GM19395 (cell line): Measurements from ENCODE around the gene CRACR2B.

Source experiments
- ATAC-seq: cut with Tn5 transposase; IDR thresholded peaks from one replicate; pipeline ENCODE4 v1.9.1; 2021; ENCODE audit warnings: mild to moderate bottlenecking, moderate library complexity; ENCODE audit not compliant: unreplicated experiment

CRACR2B gene

DNA sequence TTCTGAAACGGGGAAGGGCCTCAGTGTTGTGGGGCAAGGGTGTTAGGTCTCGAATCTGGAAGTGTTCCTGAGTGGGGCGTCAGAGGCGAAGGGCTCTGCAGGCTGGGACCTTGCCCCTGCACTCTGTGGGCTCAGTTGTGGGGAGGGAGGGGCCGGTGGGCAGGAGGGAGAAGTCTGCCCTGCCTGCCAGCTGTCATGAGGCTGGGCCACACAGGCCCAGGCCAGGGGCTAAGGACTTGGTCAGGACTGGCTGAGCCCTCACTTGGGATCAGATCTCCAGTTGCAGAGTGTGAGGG, at the start of gene CRACR2B:
CRACR2B (plus strand) TSS at position 23 of the 296 bp plus-strand sequence. CDS start 689 bp downstream, outside the sequence.
- ATAC-seq = peak; percentile 27

- ATAC-seq = no peak
Measured at GRCh38 chr11:778976-779954, 48.5 kb upstream of the CRACR2B start.

DNA sequence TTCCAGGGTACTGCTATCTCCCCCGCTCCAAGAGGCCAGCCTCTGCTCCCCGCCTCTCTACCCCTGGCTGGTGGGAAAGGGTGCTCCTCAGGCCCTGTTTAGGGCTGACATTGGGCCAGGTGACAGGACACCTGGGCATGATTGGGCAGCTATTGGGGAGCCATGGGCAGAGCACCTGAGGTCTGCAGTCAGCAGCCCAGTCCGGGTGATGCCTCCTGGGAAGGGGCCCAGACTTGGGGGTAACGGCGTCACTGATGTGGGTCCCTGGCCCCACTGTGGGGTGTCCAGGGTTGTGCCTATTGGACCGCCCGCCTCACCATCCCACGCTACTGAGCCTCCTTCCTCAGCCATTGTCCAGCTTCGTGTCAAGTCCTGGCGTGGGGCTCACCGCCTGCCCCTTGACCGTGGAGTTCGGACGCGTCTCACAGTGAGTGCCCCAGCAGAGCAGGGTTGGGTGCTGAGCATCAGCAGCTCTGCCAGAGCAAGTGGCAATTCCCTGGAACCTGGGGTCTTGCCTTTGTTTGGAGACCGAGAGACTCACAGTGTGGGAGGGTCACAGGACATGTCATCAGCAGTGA, 47.7 kb upstream of the CRACR2B start:
- no peak for ATAC-seq

DNA sequence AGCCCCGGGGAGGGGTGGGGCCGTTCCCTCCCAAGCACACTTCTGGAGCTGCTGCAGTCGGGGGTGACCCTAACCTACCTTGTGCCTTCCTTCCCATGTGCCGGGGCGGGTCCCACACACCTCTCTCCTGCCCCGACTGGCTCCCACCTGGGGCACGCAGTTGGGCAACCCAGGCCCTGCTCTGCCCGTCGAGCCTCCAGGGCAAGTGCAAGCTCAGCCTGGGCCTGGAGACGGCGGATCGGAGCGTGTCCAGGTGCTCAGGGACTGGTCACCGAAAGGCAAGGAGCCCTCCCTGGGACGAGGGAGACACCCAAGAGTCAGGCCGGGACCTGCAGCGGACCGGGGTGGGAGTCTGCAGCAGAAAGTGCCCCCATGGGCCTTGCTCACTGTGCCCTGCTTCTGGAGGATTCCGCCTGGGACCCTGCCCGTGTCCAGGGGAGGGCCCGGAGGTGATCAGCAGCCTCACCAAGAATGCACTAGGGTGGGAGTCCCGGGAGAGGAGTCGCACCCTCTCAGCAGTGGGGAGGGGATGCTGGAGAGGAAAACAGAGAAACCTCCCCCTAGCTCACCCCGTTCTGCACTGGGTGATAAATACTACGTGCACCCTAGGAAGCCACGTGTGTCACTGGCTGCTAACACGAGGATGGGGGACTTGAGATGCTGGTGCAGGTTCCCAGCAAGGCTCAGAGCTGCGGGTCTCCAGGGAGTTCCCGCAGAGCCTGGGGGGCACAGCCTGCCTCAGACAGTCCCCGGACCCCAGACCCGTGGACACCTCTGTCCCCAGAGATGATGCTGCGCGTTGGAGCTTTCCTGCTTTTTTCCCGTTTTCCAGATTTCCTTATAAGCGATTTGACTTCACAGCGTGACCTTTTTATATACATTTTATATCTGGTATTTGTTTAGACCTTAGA, 45.2 kb upstream of the CRACR2B start:
- ATAC-seq = no peak

DNA sequence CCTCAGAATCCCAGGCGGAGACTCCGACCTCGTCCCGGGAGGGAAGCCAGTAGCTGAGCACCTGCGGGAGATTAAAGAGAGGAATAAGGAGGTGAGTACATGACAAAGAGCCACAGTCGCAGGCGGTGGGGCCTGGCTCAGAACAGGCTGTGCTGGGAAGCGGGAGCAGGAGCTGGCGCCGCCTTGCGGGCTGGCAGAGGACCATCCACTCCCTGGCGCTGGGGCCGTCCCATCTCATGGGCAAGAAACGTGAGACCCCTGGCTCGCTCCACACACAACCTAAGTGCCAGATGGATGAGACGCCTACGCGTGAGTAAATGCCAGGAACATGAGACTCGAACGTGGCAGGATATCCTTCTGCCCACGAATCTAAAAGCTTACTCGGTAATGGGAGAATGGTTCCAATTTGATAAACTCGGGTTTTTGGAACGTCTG, 44.1 kb upstream of the CRACR2B start:
- ATAC-seq = no peak

- no peak for ATAC-seq
Measured at GRCh38 chr11:786235-787083, 41.3 kb upstream of the CRACR2B start.

DNA sequence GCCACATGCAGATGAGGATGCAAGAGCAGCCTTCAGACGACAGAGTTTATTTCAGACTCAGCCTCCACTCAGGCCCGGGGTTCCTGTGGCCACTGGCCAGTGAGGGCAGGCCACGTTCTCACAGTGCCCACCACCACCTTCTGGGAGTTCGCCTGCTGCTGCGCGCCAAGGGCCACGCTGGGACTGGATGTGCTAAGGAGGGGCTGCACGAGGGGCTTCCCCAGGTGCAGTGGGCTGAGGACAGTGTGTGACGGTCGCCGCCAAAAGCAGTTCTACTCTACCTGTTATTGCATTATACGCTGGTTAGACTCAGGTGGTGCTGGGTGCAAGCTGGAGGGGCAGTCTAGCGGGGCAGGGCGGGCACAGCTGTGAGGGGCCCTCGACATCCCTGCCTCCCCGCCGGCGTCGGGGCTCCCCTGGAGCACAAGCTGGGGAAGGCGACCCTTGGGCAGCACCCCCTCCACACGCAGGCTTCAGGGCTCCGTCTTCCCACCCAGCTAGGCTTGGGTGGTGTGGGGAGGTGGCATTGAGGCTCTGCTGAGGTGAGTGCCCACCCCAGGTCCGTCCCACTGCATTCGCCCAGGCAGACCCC, 40.5 kb upstream of the CRACR2B start:
- no peak for ATAC-seq

- ATAC-seq = no peak
Measured at GRCh38 chr11:788009-788640, 39.6 kb upstream of the CRACR2B start.

GRCh38 chr11:788953-789940, 38.5 kb upstream of the CRACR2B start:
- ATAC-seq = no peak

GRCh38 chr11:789943-790342, 37.8 kb upstream of the CRACR2B start, which contains the start of gene CEND1:
TSS of gene CEND1 (minus strand) at chr11:790090. CDS start at chr11:788576, 1,514 bp downstream.
- ATAC-seq = no peak

DNA sequence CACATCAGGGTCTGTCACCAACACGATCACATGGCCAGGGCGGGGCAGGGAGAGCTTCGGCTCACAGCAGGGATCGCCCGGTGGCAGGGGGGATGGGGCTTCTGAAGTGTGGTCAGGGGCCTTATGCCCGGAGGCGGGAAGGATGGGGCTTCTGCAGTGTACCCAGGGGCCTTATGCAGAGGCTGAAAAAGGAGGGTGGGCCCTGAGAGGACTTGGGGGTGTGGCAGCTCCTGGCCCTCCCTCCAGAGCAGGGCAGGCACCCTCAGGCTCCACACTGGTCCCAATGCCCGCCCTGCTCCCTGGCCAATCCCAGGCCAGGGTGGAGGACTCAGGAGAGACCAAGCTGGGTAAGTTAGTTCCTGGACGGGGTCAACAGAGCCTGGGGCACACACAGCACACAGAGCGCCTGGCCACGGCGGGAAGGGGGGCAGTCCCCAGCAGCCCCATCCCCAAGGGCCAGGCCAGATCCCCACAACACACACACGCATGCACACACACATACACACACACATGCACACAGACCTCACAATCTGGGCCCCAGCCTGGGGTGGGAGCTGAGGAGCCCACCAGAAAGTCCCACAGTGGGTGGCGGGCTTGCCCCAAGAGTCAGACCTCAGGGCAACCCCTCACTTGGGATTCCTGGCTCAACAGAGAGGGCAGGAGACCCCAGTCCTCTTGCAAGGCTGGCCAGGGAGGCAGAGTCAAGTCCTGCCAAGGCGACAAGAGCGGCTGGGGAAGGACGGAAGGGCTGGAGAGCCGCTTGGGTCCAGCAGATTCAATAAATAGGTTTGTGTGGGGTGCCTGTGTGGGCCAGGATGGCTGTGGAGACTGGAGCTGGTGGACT, 36.8 kb upstream of the CRACR2B start:
- no peak for ATAC-seq

DNA sequence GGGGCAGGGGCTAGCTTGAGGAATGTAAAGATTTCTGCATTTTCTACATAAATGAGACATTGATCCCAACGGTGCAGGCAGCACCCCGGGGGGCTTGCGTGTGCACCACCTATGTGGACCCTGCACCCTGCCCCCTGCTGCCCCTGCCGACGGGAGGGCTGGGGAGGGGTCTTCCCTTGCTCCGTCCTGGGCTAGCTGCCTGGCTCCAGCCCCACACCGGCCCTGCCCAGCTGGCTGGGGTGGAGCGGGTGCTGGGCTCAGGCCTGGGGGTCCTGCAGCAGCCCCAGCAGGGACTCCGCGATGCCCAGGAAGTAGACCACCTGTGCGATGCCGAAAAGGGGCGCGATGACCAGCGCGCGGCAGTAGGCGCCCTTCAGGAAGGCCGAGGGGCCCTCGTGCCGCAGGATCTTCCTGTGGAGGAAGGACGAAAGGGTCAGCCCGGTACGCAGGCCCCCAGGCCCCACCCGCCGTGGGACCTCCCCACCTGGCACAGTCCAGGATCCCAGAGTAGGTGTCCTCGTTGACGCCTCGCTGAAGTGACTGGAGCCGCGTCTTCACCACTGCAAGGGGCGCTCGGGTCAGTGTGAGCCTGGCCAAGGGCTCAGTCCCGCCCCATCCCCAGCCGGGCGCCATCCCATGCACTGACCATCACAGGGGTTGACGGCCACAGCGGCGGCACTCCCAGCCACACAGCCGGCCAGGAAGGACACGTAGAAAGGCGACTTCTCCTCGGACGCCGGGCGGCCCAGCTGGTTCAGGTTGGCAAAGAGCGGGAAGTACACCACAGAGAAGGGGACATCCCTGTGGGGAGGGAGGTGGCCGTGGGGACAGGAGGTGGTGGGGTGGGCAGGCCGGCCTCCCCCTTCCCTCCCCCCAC, 35.8 kb upstream of the CRACR2B start:
- ATAC-seq = no peak

- ATAC-seq = no peak
Measured at GRCh38 chr11:792535-792821, 35.2 kb upstream of the CRACR2B start.

DNA sequence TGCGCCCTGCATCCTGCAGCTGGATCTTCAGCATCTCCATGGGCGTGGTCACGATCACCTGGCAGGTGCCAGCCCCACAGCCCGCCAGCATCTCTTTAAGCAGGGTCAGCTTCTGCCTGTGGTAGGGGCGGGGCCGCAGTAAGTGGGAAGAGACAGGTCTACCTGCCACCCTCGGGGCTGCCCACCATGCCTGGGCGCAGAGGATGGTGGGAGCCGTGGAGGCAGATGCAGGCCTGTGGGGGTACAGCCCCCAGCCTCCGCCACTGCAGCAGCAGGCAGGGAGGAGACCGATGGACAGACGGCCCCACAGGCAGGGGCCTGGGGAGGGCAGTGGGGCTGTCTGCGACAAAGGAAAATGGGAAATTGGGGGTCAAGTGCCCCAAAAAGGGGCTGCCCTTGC, 34.8 kb upstream of the CRACR2B start:
- no peak for ATAC-seq

GRCh38 chr11:793556-793955, 34.2 kb upstream of the CRACR2B start:
- no peak for ATAC-seq

DNA sequence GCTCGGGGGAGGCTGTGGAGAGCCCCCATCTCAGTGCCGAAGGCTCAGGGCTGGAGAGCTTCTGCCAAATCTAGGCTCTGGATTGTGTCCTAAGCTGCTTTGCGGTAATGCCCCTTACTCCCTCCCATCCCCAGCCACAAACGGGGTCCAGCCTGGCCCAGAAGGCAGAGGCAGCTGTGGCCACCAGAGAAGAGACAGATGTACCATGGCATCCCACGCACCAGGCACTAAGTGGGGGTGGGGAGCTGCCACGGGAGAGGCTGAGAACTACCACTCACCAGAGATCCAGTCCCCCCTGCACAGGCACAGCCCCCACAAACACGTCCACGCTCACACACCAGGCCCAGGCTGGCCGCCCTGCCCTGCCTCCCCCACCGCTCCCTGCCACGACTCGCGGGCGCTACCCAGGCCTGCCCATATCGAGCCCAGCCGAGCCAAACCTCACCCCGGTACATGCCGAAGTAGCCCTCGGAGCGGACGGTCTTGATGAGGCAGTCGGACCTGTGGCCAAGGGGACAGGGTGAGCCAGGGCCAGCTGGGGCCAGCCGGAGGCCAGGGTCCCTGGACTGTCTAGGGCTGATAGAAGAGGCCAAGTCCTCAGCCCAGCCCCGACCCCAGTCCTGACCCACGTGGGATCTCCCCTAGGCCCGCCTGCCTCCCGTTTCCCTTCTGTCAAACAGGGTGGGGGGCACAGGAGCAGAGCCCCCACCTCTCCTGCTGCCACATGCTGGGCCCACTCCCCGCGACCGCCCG, 33.5 kb upstream of the CRACR2B start:
- no peak for ATAC-seq
